Tibial artery (tissue), 4 donors: Measurements from ENCODE around the gene UBE2C.
"Not testable (repeated sequence)": the region's sequence is repeated elsewhere in the genome, so short reads cannot be mapped to it uniquely, and the experiment has no call there.

Experiments
- DNase-seq, 2 donors: peaks; one replicate each; pipeline ENCODE4 v3.0.0-alpha.2; 2019
- H3K27ac ChIP-seq, 2 donors: fragments of 200-600 bp; sonication (generic) in 1 of 2; 1 replicate in 1 of 2; 2 replicates in 1 of 2; pipeline ENCODE4 v1.5.1; 2018 to 2019; ENCODE audit warnings: mild to moderate bottlenecking in 1 of 2
- H3K27me3 ChIP-seq, 2 donors: fragments of 200-600 bp; sonication (generic) in 1 of 2; one replicate each; pipeline versions ENCODE4 v1.5.1 to v1.6.0; 2016 to 2019
- H3K36me3 ChIP-seq, 3 donors: fragments of 200-600 bp; sonication (generic) in 2 of 3; one replicate each; pipeline ENCODE4 v1.5.1; 2016 to 2019; ENCODE audit warnings: mild to moderate bottlenecking in 2 of 3
- H3K4me1 ChIP-seq, 4 donors: fragments of 200-600 bp; sonication (generic) in 2 of 4; 1 replicate in 3 of 4; 2 replicates in 1 of 4; pipeline ENCODE4 v1.5.1; 2016 to 2019
- H3K4me3 ChIP-seq, 2 donors: fragments of 200-600 bp; sonication (generic) in 1 of 2; 1 replicate in 1 of 2; 2 replicates in 1 of 2; pipeline ENCODE4 v1.5.1; 2018 to 2019; ENCODE audit warnings: mild to moderate bottlenecking in 2 of 2
- H3K9me3 ChIP-seq, 3 donors: fragments of 200-600 bp; sonication (generic) in 1 of 3; one replicate each; pipeline ENCODE4 v1.5.1; 2016 to 2019
- intact Hi-C: fragments of 100-400 bp; cut with DNase I; formaldehyde crosslinking; loops from one replicate; pipeline ENCODE4 v1.15.0; 2023; ENCODE audit warnings: low total_unique reads
- TF ChIP-seq, protein P1 (sequence below), 2 experiments: fragments of 200-600 bp in 1 of 2; fragments of 450-650 bp in 1 of 2; IDR thresholded peaks; one replicate each; pipeline ENCODE4 v1.5.1; 2017 to 2019; ENCODE audit warnings: antibody characterized with exemption in 2 of 2, mild to moderate bottlenecking in 1 of 2, moderate library complexity in 1 of 2

UBE2C gene

GRCh38 chr20:45812157-45813005 lies at the start of gene UBE2C:
UBE2C (plus strand) TSS chr20:45812644; CDS start chr20:45812696, 52 bp downstream.
- H3K27ac ChIP-seq = peak within 1 kb of the TSS; percentile 32 to 59
- peaks cover 24 to 39% (median 39%) of the 10 kb centered on the region in 3 donors for H3K36me3 ChIP-seq
- peak; percentile 98 to 99 for DNase-seq
- H3K4me1 ChIP-seq = peaks cover 0 to 22% (median 11%) of the 10 kb centered on the region in 4 donors
- intact Hi-C loops = no loop called here
- H3K9me3 ChIP-seq = no peaks in the 10 kb centered on the region
- peak within 1 kb of the TSS; percentile 45 to 59 for H3K4me3 ChIP-seq
- TF ChIP-seq, protein P1, sequence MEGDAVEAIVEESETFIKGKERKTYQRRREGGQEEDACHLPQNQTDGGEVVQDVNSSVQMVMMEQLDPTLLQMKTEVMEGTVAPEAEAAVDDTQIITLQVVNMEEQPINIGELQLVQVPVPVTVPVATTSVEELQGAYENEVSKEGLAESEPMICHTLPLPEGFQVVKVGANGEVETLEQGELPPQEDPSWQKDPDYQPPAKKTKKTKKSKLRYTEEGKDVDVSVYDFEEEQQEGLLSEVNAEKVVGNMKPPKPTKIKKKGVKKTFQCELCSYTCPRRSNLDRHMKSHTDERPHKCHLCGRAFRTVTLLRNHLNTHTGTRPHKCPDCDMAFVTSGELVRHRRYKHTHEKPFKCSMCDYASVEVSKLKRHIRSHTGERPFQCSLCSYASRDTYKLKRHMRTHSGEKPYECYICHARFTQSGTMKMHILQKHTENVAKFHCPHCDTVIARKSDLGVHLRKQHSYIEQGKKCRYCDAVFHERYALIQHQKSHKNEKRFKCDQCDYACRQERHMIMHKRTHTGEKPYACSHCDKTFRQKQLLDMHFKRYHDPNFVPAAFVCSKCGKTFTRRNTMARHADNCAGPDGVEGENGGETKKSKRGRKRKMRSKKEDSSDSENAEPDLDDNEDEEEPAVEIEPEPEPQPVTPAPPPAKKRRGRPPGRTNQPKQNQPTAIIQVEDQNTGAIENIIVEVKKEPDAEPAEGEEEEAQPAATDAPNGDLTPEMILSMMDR (IDR thresholded peaks at IDR 0.05) = peak in 1 of 2 experiments; percentile 24
- no peaks in the 10 kb centered on the region for H3K27me3 ChIP-seq

DNA sequence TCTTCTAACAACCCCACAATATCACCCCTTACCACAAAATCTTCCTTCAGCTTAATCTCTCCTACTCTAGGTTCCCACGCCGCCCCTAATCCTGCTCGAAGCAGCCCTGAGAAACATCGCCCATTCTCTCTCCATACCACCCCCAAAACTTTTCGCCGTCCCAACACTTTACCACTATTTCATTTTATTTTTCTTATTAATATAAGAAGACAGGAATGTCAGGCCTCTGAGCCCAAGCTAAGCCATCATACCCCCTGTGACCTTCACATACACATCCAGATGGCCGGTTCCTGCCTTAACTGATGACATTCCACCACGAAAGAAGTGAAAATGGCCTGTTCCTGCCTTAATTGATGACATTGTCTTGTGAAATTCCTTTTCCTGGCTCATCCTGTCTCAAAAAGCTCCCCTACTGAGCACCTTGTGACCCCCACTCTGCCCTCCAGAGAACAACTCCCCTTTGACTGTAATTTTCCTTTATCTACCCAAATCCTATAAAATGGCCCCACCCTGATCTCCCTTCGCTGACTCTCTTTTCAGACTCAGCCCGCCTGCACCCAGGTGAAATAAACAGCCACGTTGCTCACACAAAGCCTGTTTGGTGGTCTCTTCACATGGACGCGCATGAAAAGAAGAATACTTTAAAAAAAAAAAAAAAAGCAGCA lies 47.7 kb upstream of the UBE2C start:
- DNase-seq, H3K36me3 ChIP-seq, H3K27ac ChIP-seq, intact Hi-C loops, H3K9me3 ChIP-seq, H3K4me1 ChIP-seq, H3K4me3 ChIP-seq, H3K27me3 ChIP-seq: not testable (repeated sequence)

DNA sequence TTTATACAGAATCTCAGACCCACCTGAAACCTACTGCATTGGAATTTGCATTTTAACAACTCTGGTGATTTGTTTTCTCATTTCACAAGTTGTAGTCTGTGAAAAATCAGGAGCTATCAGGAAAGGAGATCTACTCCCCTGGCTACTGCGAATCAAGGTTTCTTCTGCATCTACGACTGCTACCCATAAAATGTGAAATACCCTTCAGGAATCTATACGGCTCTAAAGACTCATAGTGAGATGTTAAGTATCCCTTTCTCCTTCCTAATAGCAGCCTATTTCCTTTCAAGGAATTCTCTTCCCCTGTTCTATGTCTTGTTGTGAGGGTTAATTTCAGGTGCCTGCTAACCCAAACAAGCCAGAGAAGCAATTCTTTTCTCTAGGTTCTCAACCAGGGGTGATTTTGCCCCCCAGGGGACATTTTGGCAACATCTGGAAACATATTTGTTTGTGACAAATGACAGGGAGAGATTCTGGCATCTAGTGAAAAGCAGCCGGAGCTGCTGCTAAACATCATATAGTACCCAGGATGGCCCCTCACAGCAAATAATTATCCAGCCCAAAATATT lies 47.1 kb upstream of the UBE2C start:
- no peaks in the 10 kb centered on the region for H3K36me3 ChIP-seq
- H3K4me1 ChIP-seq = no peaks in the 10 kb centered on the region
- DNase-seq = no peak
- H3K27me3 ChIP-seq = no peaks in the 10 kb centered on the region
- H3K9me3 ChIP-seq = no peaks in the 10 kb centered on the region
- no peak overlapping the region for H3K27ac ChIP-seq
- intact Hi-C loops = no loop called here
- H3K4me3 ChIP-seq = no peak overlapping the region
- TF ChIP-seq, protein P1 (IDR thresholded peaks at IDR 0.05) = no peak

- TF ChIP-seq, protein P1 (IDR thresholded peaks at IDR 0.05) = no peak
These were observed 46.5 kb upstream of the UBE2C start for GRCh38 chr20:45765980-45766379.

GRCh38 chr20:45768479-45768878 lies 44.0 kb upstream of the UBE2C start:
- intact Hi-C loops = no loop called here
- TF ChIP-seq, protein P1 (IDR thresholded peaks at IDR 0.05) = no peak
- H3K9me3 ChIP-seq = no peaks in the 10 kb centered on the region
- H3K4me1 ChIP-seq = peaks cover 0 to 12% (median 8%) of the 10 kb centered on the region in 4 donors
- no peaks in the 10 kb centered on the region for H3K36me3 ChIP-seq
- DNase-seq = no peak
- no peaks in the 10 kb centered on the region for H3K27me3 ChIP-seq
- no peak overlapping the region for H3K27ac ChIP-seq
- no peak overlapping the region for H3K4me3 ChIP-seq

More at GRCh38 chr20:45765980-45766379, 46.5 kb upstream of the UBE2C start:
- Histone ChIP-seq H3K27ac (no peak overlapping the region), H3K27me3 (no peaks in the 10 kb centered on the region), H3K4me1 (peaks cover 0 to 3% (median under 1%) of the 10 kb centered on the region in 4 donors), H3K4me3 (no peak overlapping the region), H3K36me3 (no peaks in the 10 kb centered on the region), H3K9me3 (no peaks in the 10 kb centered on the region)
- intact Hi-C loops = no loop called here
- DNase-seq = no peak
